ENCODE results near the gene PGAP2.
"Not testable (repeated sequence)": the region's sequence is repeated elsewhere in the genome, so short reads cannot be mapped to it uniquely, and the experiment has no call there.

PGAP2 gene

GRCh38 chr11:3859373-3859881 is 51.1 kb downstream of the PGAP2 start:
- DNase-seq, result peak; percentile 27

GRCh38 chr11:3860375-3860774 is 52.0 kb downstream of the PGAP2 start:
- DNase-seq, result no peak

GRCh38 chr11:3860898-3861393 is 52.6 kb downstream of the PGAP2 start:
- DNase-seq, result not testable (repeated sequence)

- peak; percentile 69 for DNase-seq
Observed at GRCh38 chr11:3861683-3862082, 53.3 kb downstream of the PGAP2 start.

- DNase-seq, result no peak
Observed at GRCh38 chr11:3865388-3866193, 57.2 kb downstream of the PGAP2 start.

- no peak for DNase-seq
Observed at GRCh38 chr11:3866206-3866605, 57.8 kb downstream of the PGAP2 start.

GRCh38 chr11:3866836-3867208 is 58.5 kb downstream of the PGAP2 start:
- no peak for DNase-seq

GRCh38 chr11:3867209-3868091 is 59.1 kb downstream of the PGAP2 start:
- no peak for DNase-seq

GRCh38 chr11:3873712-3874349 is 65.5 kb downstream of the PGAP2 start:
- no peak for DNase-seq
